AG04450 (cell line): ENCODE data around the gene UNKL. TPM values are rescaled to one million over a fixed set of nuclear protein-coding genes. Genes with fewer than 3 reads are reported as not detected.

Experiments used
- CTCF ChIA-PET: fragments of 300-600, 350-600 bp; formaldehyde crosslinking; extraction: SDS; loops from one replicate; lab custom pipeline; 2022; ENCODE audit warnings: antibody characterized with exemption, inconsistent platforms; lab: Charles Lee
- POLR2A ChIA-PET: fragments of 350-600 bp; formaldehyde crosslinking; extraction: SDS; loops from one replicate; lab custom pipeline; 2021; ENCODE audit warnings: antibody characterized with exemption, inconsistent platforms; lab: Yijun Ruan, JAX
- DNase-seq: peaks from one replicate; pipeline ENCODE4 v3.0.0-alpha.2; 2011; ENCODE audit warnings: low read depth, low spot score
- H3K27ac ChIP-seq: one replicate; pipeline ENCODE4 v1.5.1; 2012; ENCODE audit warnings: low read depth, low read length, control low read depth
- H3K27me3 ChIP-seq: one replicate; pipeline ENCODE4 v1.6.0; 2012; ENCODE audit warnings: low read length; ENCODE audit not compliant: control insufficient read depth, insufficient read depth
- H3K4me3 ChIP-seq: 2 replicates; pipeline ENCODE4 v1.5.1; 2011; ENCODE audit warnings: mild to moderate bottlenecking, low read depth, low read length, control low read depth
- H3K9me3 ChIP-seq: 2 replicates; pipeline ENCODE4 v1.5.1; 2012; ENCODE audit warnings: low read length; ENCODE audit not compliant: control insufficient read depth, insufficient read depth
- polyA plus RNA-seq: library from polyadenylated mRNA; depleted of rRNA; stranded (reverse); fragments of >200 nt; gene quantifications from 2 replicates; pipeline ENCODE4 v1.2.3, GENCODE V29; 2011
- TF ChIP-seq, protein P1 (sequence below): IDR thresholded peaks from 2 replicates; pipeline ENCODE4 v1.5.1; 2011; ENCODE audit warnings: low read depth, low read length, control low read depth, inconsistent platforms

UNKL gene
- polyA plus RNA-seq, 1 experiment, result 7.6 TPM

DNA sequence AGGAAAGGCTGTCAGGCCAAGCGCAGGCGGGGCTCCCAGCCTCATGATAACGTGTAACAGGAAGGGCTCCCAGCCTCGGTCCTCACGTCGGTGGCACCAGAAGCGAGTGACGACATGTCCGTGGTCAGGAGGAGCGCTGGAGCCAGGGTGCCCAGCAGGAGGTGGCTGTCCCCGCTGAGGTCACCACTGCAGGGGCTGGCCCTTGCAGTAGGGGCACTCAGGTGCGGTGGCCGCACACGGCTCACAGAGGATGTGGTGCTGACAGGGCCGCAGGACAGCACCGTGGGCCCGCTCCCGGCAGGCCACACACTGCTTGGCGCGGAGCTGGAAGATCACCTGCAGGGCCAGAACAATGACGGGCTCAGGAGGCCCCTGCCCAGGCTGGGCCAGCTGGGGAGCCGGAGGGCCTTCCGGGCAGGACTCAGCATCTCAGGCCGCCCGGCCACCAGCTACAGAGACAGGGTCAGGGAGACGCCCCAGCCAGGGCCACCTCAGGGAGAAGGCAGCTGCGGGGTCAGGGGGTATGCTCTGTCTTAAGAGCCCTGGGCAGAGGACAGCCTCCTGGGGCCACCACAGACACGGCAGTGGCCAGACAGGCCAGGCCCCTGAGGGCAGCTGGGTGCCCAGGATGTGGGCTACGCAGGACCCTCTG, 48.3 kb downstream of the UNKL start:
- POLR2A ChIA-PET, result no interaction called here
- TF ChIP-seq, protein P1, sequence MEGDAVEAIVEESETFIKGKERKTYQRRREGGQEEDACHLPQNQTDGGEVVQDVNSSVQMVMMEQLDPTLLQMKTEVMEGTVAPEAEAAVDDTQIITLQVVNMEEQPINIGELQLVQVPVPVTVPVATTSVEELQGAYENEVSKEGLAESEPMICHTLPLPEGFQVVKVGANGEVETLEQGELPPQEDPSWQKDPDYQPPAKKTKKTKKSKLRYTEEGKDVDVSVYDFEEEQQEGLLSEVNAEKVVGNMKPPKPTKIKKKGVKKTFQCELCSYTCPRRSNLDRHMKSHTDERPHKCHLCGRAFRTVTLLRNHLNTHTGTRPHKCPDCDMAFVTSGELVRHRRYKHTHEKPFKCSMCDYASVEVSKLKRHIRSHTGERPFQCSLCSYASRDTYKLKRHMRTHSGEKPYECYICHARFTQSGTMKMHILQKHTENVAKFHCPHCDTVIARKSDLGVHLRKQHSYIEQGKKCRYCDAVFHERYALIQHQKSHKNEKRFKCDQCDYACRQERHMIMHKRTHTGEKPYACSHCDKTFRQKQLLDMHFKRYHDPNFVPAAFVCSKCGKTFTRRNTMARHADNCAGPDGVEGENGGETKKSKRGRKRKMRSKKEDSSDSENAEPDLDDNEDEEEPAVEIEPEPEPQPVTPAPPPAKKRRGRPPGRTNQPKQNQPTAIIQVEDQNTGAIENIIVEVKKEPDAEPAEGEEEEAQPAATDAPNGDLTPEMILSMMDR, result no peak
- no peak overlapping the region for H3K27ac ChIP-seq
- CTCF ChIA-PET, result interaction anchor here (2.4 kb wide), 1 partner anchor 12 kb away, joined by 10 read pairs; no protein-coding TSS in a partner anchor
- no peak overlapping the region for H3K4me3 ChIP-seq
- no peaks in the 10 kb centered on the region for H3K27me3 ChIP-seq
- DNase-seq, result no peak
- H3K9me3 ChIP-seq, result peaks cover 3% of the 10 kb centered on the region; the same call in 1 of the 2 replicates

DNA sequence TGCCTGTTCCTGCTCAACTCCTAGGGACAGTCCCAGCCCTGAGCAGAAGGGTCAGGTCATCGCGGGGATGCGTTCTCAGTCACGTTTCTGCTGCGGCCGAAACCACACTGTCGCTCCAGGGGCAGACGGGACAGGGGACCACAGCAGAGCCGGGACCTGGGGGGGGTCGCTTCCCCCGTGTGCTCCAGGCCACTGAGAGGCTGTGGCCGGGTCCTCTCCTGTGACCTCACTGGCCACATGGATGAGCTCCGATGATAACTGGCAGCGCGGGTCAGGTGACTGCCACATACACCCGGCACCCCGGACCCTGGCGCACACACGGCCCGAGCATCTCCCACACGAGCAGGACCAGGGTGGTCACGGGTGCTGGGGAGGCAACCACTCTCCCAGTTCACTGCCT, 50.0 kb downstream of the UNKL start:
- H3K27ac ChIP-seq, result no peak overlapping the region
- no peak for DNase-seq
- ChIA-PET CTCF (interaction anchor here (1.1 to 2.4 kb wide), 2 partner anchors 14 to 176 kb away, joined by 4 to 10 read pairs; no protein-coding TSS in a partner anchor), POLR2A (interaction anchor here (1.8 kb wide), 1 partner anchor 14 kb away, joined by 4 read pairs; no protein-coding TSS in a partner anchor)
- no peaks in the 10 kb centered on the region for H3K9me3 ChIP-seq
- no peaks in the 10 kb centered on the region for H3K27me3 ChIP-seq
- TF ChIP-seq, protein P1, result no peak
- no peak overlapping the region for H3K4me3 ChIP-seq

DNA sequence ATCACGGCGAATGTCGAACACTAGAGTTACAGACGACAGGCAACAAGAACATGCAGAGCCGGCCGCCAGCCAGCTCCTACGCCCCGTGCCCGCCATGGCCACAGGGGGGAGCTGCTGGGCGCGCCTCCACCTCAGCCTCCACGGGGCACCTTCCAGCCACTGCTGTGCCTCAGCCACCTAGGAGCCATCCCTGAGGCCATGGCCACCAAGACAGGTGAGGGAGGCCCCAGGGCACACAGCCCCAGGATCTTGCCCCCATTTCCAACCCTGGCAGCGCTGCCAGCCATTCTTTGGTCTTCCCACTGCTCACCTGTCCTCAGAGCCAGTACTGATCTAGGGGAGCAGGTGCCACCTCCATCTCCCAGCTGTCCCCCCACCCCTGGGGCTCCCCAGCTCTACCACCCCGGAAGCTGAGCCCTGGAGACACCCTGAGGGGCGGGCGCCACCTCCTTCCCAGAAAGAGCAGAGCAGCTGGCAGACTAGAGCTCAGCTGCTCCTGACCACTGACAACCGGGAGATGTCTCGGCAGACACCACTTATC, 50.9 kb downstream of the UNKL start:
- POLR2A ChIA-PET, result interaction anchor here (0.6 to 1.8 kb wide), 2 partner anchors 15 to 33 kb away, joined by 3 to 4 read pairs; no protein-coding TSS in a partner anchor
- H3K9me3 ChIP-seq, result no peaks in the 10 kb centered on the region
- no peaks in the 10 kb centered on the region for H3K27me3 ChIP-seq
- H3K4me3 ChIP-seq, result no peak overlapping the region
- H3K27ac ChIP-seq, result no peak overlapping the region
- no peak for DNase-seq
- CTCF ChIA-PET, result interaction anchor here (0.5 to 2.4 kb wide), 6 partner anchors 10 to 1124 kb away, joined by 3 to 10 read pairs (median 4); no protein-coding TSS in a partner anchor
- TF ChIP-seq, protein P1, result peak; percentile 69

DNA sequence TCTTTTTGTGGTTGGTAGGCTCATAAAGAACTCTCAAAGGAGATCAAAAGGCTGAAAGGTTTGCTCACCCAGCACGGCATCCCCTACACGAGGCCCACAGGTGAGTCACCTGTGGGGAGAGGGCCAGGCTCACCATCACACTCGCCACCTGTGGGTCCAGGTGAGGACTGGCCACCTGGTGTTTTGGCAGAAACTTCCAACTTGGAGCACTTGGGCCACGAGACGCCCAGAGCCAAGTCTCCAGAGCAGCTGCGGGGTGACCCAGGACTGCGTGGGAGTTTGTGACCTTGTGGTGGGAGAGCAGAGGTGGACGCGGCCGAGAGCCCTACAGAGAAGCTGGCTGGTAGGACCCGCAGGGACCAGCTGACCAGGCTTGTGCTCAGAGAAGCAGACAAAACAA, 51.7 kb downstream of the UNKL start:
- H3K4me3 ChIP-seq, result no peak overlapping the region
- H3K27me3 ChIP-seq, result no peaks in the 10 kb centered on the region
- TF ChIP-seq, protein P1, result no peak
- no peaks in the 10 kb centered on the region for H3K9me3 ChIP-seq
- no peak overlapping the region for H3K27ac ChIP-seq
- ChIA-PET CTCF (interaction anchor here (0.5 to 1.4 kb wide), 4 partner anchors 9 to 1123 kb away, joined by 3 to 10 read pairs (median 4); no protein-coding TSS in a partner anchor), POLR2A (no interaction called here)
- DNase-seq, result no peak
